Upper lobe of left lung (tissue), 6 donors: ENCODE results near the gene SPIN2A. TPM values are rescaled to one million over a fixed set of nuclear protein-coding genes. Genes with fewer than 3 reads are reported as not detected.
"Not testable (repeated sequence)": the region's sequence is repeated elsewhere in the genome, so short reads cannot be mapped to it uniquely, and the experiment has no call there.

ENCODE experiments used
- ATAC-seq, 2 donors: fragments of 200-7000 bp; cut with Tn5 transposase; one replicate each; pipeline ENCODE4 v1.9.1; 2022; ENCODE audit warnings: mild to moderate bottlenecking in 2 of 2, moderate library complexity in 2 of 2; ENCODE audit not compliant: low FRiP score in 2 of 2
- DNase-seq, 2 donors: peaks; one replicate each; pipeline ENCODE4 v3.0.0-alpha.2; 2019 to 2020
- H3K27ac ChIP-seq, 4 donors: fragments of 200-600 bp; sonication (generic); one replicate each; pipeline ENCODE4 v1.5.1; 2016 to 2019
- H3K27me3 ChIP-seq, 4 donors: fragments of 200-600 bp; sonication (generic); one replicate each; pipeline ENCODE4 v1.5.1; 2017 to 2019
- H3K36me3 ChIP-seq, 4 donors: fragments of 200-600 bp; sonication (generic); one replicate each; pipeline ENCODE4 v1.5.1; 2016 to 2019
- H3K4me1 ChIP-seq, 4 donors: fragments of 200-600 bp; sonication (generic); one replicate each; pipeline ENCODE4 v1.5.1; 2018 to 2019
- H3K4me3 ChIP-seq, 4 donors: fragments of 200-600 bp; sonication (generic); one replicate each; pipeline ENCODE4 v1.5.1; 2017 to 2019; ENCODE audit warnings: mild to moderate bottlenecking in 2 of 4, moderate library complexity in 1 of 4
- H3K9me3 ChIP-seq, 4 donors: fragments of 200-600 bp; sonication (generic); one replicate each; pipeline ENCODE4 v1.5.1; 2018 to 2019
- CTCF ChIP-seq, 6 experiments: fragments of 450-650 bp in 4 of 6; fragments of 200-600 bp in 2 of 6; sonication (generic) in 2 of 6; IDR thresholded peaks; one replicate each; pipeline ENCODE4 v1.5.1; 2016 to 2019; ENCODE audit warnings: antibody characterized with exemption in 6 of 6
- EP300 ChIP-seq, 4 donors: sonication (generic); formaldehyde crosslinking; IDR thresholded peaks; one replicate each; pipeline ENCODE4 v1.5.1; 2017; ENCODE audit warnings: antibody characterized with exemption in 4 of 4, control low read depth in 2 of 4
- POLR2A ChIP-seq, 4 donors: fragments of 450-650 bp; IDR thresholded peaks; one replicate each; pipeline ENCODE4 v1.5.1; 2016 to 2017; ENCODE audit warnings: antibody characterized with exemption in 4 of 4, mild to moderate bottlenecking in 2 of 4
- POLR2AphosphoS5 ChIP-seq, 2 donors: sonication (generic); formaldehyde crosslinking; IDR thresholded peaks; one replicate each; pipeline ENCODE4 v1.5.1; 2017; ENCODE audit warnings: antibody characterized with exemption in 2 of 2
- whole genome bisulfite sequencing, 2 donors: methylation state at CpG; one replicate each; pipeline ENCODE4 v1.1.5; 2017 to 2018; 5-methylcytosine and 5-hydroxymethylcytosine counted together
- total RNA-seq, 6 donors: library from RNA; depleted of rRNA in 4 of 6; stranded (reverse); fragments of >200 nt in 4 of 6; gene quantifications; one replicate each; pipeline versions ENCODE4 v1.1.0 to v1.2.1, GENCODE V29; 2016 to 2021
- donor health status: DM: no; HTN: no; CAD: no; lungs with moderate emphysema.
- donor health status: DM: no; HTN: yes; CAD: no; lungs with severe emphysema.

Gene SPIN2A
- total RNA-seq, 6 donors from 2014 or later = 0.20 to 2.1 (median 0.54) TPM; not detected in 1

- TF ChIP-seq CTCF (IDR thresholded peaks at IDR 0.05) (no peak), EP300 (IDR thresholded peaks at IDR 0.05) (no peak), POLR2AphosphoS5 (IDR thresholded peaks at IDR 0.05) (no peak), POLR2A (IDR thresholded peaks at IDR 0.05) (no peak)
- H3K27me3 ChIP-seq = no peaks in the 10 kb centered on the region
- H3K4me3 ChIP-seq = no peak overlapping the region
- no peaks in the 10 kb centered on the region for H3K9me3 ChIP-seq
- no peaks in the 10 kb centered on the region for H3K4me1 ChIP-seq
- H3K36me3 ChIP-seq = no peaks in the 10 kb centered on the region
- H3K27ac ChIP-seq = no peak overlapping the region
- ATAC-seq = no peak
- no peak for DNase-seq
- 79% methylated on average over 2 of the region's 2 CpGs; no CpG with 5 or more reads in 1 of the 2 donors for WGBS, 2 donors
These were observed 18.0 kb upstream of the SPIN2A start for GRCh38 chrX:57155171-57155570.

GRCh38 chrX:57152222-57152621 is 15.0 kb upstream of the SPIN2A start:
- not testable (repeated sequence) for ATAC-seq, H3K36me3 ChIP-seq, H3K4me1 ChIP-seq, H3K9me3 ChIP-seq, H3K27ac ChIP-seq, H3K4me3 ChIP-seq, H3K27me3 ChIP-seq
- peak in 1 of 2 donors; percentile 1 for DNase-seq
- 87 to 100% methylated on average over 1 to 8 of the region's 8 CpGs for WGBS, 2 donors

- 73 to 93% methylated on average over 4 of the region's 4 CpGs for WGBS, 2 donors
- TF ChIP-seq POLR2A (IDR thresholded peaks at IDR 0.05) (no peak), EP300 (IDR thresholded peaks at IDR 0.05) (no peak), POLR2AphosphoS5 (IDR thresholded peaks at IDR 0.05) (no peak), CTCF (IDR thresholded peaks at IDR 0.05) (no peak)
- H3K36me3 ChIP-seq = no peaks in the 10 kb centered on the region
- no peak for DNase-seq
- no peaks in the 10 kb centered on the region for H3K27me3 ChIP-seq
- no peak overlapping the region for H3K27ac ChIP-seq
- no peaks in the 10 kb centered on the region for H3K4me1 ChIP-seq
- no peaks in the 10 kb centered on the region for H3K9me3 ChIP-seq
- H3K4me3 ChIP-seq = no peak overlapping the region
- no peak for ATAC-seq
These were observed 1.5 kb upstream of the SPIN2A start for GRCh38 chrX:57138674-57139073.

- Histone ChIP-seq H3K9me3 (no peaks in the 10 kb centered on the region), H3K27ac (no peak overlapping the region), H3K36me3 (no peaks in the 10 kb centered on the region), H3K4me1 (no peaks in the 10 kb centered on the region), H3K4me3 (peak overlapping the region in 3 of 4 donors; percentile 11 to 23 (median 15)), H3K27me3 (no peaks in the 10 kb centered on the region)
- no peak for ATAC-seq
- WGBS, 2 donors = 68 to 88% methylated on average over 1 of the region's 1 CpG
- TF ChIP-seq CTCF (IDR thresholded peaks at IDR 0.05) (no peak), POLR2AphosphoS5 (IDR thresholded peaks at IDR 0.05) (no peak), EP300 (IDR thresholded peaks at IDR 0.05) (no peak)
- no peak for DNase-seq
These were observed 304 bp upstream of the SPIN2A start for GRCh38 chrX:57137501-57137900.

- not testable (repeated sequence) for H3K9me3 ChIP-seq, H3K4me1 ChIP-seq, H3K27ac ChIP-seq, H3K27me3 ChIP-seq, H3K4me3 ChIP-seq, DNase-seq, H3K36me3 ChIP-seq, ATAC-seq
- WGBS, 2 donors = 79 to 100% methylated on average over 1 of the region's 3 CpGs
These were observed 608 bp downstream of the SPIN2A start for GRCh38 chrX:57136589-57136988.

- DNase-seq (no peak), ATAC-seq (no peak)
- Histone ChIP-seq H3K9me3 (no peaks in the 10 kb centered on the region), H3K36me3 (no peaks in the 10 kb centered on the region), H3K4me3 (no peak overlapping the region), H3K4me1 (no peaks in the 10 kb centered on the region), H3K27ac (no peak overlapping the region), H3K27me3 (no peaks in the 10 kb centered on the region)
- WGBS, 2 donors = 83 to 93% methylated on average over 3 of the region's 3 CpGs
- no peak for TF ChIP-seq POLR2AphosphoS5 (IDR thresholded peaks at IDR 0.05)
- TF ChIP-seq CTCF (IDR thresholded peaks at IDR 0.05) = no peak
- TF ChIP-seq EP300 (IDR thresholded peaks at IDR 0.05) = no peak
- no peak for TF ChIP-seq POLR2A (IDR thresholded peaks at IDR 0.05)
These were observed 1.9 kb downstream of the SPIN2A start for GRCh38 chrX:57135287-57135686.
